ENCODE results near the gene IQGAP3. TPM values are rescaled to one million over a fixed set of nuclear protein-coding genes. Genes with fewer than 3 reads are reported as not detected.

The IQGAP3 gene
- polyA plus RNA-seq, 3 donors: 0.03 to 0.24 TPM; not detected in 1

- Histone ChIP-seq H3K79me2 (ENCODE audit: insufficient read depth, low read length) (no peaks in the 10 kb centered on the region), H4K20me1 (ENCODE audit: insufficient read depth, low read length) (no peaks in the 10 kb centered on the region), H3K27ac (ENCODE audit: low read depth in 1 of 2, low read length in 2 of 2) (peak overlapping the region; percentile 13 to 51), H3K4me2 (replicated peaks; ENCODE audit: extremely low read depth, low read length, poor library complexity, severe bottlenecking) (peak overlapping the region; percentile 47), H2AFZ (ENCODE audit: insufficient read depth, low read depth, low read length, poor library complexity, severe bottlenecking) (peak overlapping the region; percentile 94), H3K9me3 (replicated peaks in 1 of 2; ENCODE audit: control insufficient read depth in 1 of 2, insufficient read depth in 1 of 2, low read length in 2 of 2) (no peaks in the 10 kb centered on the region), H3K9ac (ENCODE audit: insufficient read depth, low read length, poor library complexity, severe bottlenecking) (peak overlapping the region; percentile 45), H3K4me3 (replicated peaks in 1 of 3; ENCODE audit: low read depth in 2 of 3, low read length in 3 of 3) (peak overlapping the region in 1 of 3 experiments; percentile 46), H3K27me3 (ENCODE audit: control insufficient read depth in 2 of 2, insufficient read depth in 2 of 2, low read length in 2 of 2) (no peaks in the 10 kb centered on the region), H3K4me1 (ENCODE audit: control insufficient read depth in 1 of 2, insufficient read depth in 2 of 2, low read length in 2 of 2) (peaks cover 16 to 20% of the 10 kb centered on the region in 2 donors), H3K36me3 (replicated peaks in 1 of 2; ENCODE audit: control insufficient read depth in 1 of 2, insufficient read depth in 2 of 2, low read length in 2 of 2) (no peaks in the 10 kb centered on the region)
- H3K36me3 Mint-ChIP-seq: no peaks in the 10 kb centered on the region
- peaks cover 28% of the 10 kb centered on the region for H3K4me1 Mint-ChIP-seq
- no peak for TF ChIP-seq CTCF (IDR thresholded peaks at IDR 0.05)
- H3K27ac Mint-ChIP-seq: peak overlapping the region in 4 of 7 donors; percentile 4 to 80 (median 38)
- DNase-seq: no peak
- peaks cover 0 to 6% (median 2%) of the 10 kb centered on the region in 3 donors for H3K27me3 Mint-ChIP-seq (ENCODE audit: low read depth in 3 of 3)
- 28% methylated on average over 6 of the region's 9 CpGs for WGBS (ENCODE audit: insufficient coverage)
- H3K4me3 Mint-ChIP-seq: peak overlapping the region; percentile 64 to 80
- intact Hi-C loops (cut with micrococcal nuclease): loop anchor here in 1 of 2 donors (1.0 to 5.0 kb wide), 2 partner anchors 9 to 40 kb away; partner anchors contain the start of gene NAXE
- H3K9me3 Mint-ChIP-seq: no peaks in the 10 kb centered on the region
These were observed 10.1 kb upstream of the IQGAP3 start for GRCh38 chr1:156582388-156583017.

- peaks cover 16 to 20% of the 10 kb centered on the region in 2 donors for H3K4me1 ChIP-seq (ENCODE audit: control insufficient read depth in 1 of 2, insufficient read depth in 2 of 2, low read length in 2 of 2)
- peak overlapping the region in 3 of 7 donors; percentile 38 to 80 (median 61) for H3K27ac Mint-ChIP-seq
- H3K9ac ChIP-seq (ENCODE audit: insufficient read depth, low read length, poor library complexity, severe bottlenecking): peak overlapping the region; percentile 45
- DNase-seq: no peak
- no peak for TF ChIP-seq CTCF (IDR thresholded peaks at IDR 0.05)
- peaks cover under 1 to 6% (median 2%) of the 10 kb centered on the region in 3 donors for H3K27me3 Mint-ChIP-seq (ENCODE audit: low read depth in 3 of 3)
- H2AFZ ChIP-seq (ENCODE audit: insufficient read depth, low read depth, low read length, poor library complexity, severe bottlenecking): peak overlapping the region; percentile 94
- no peaks in the 10 kb centered on the region for H4K20me1 ChIP-seq (ENCODE audit: insufficient read depth, low read length)
- peak overlapping the region; percentile 64 to 80 for H3K4me3 Mint-ChIP-seq
- peaks cover 28% of the 10 kb centered on the region for H3K4me1 Mint-ChIP-seq
- WGBS (ENCODE audit: insufficient coverage): 40% methylated on average over 21 of the region's 21 CpGs
- peak overlapping the region in 1 of 3 experiments; percentile 46 for H3K4me3 ChIP-seq (replicated peaks in 1 of 3; ENCODE audit: low read depth in 2 of 3, low read length in 3 of 3)
- peak overlapping the region; percentile 47 for H3K4me2 ChIP-seq (replicated peaks; ENCODE audit: extremely low read depth, low read length, poor library complexity, severe bottlenecking)
- no peaks in the 10 kb centered on the region for H3K36me3 ChIP-seq (replicated peaks in 1 of 2; ENCODE audit: control insufficient read depth in 1 of 2, insufficient read depth in 2 of 2, low read length in 2 of 2)
- no peaks in the 10 kb centered on the region for H3K9me3 ChIP-seq (replicated peaks in 1 of 2; ENCODE audit: control insufficient read depth in 1 of 2, insufficient read depth in 1 of 2, low read length in 2 of 2)
- no peaks in the 10 kb centered on the region for H3K27me3 ChIP-seq (ENCODE audit: control insufficient read depth in 2 of 2, insufficient read depth in 2 of 2, low read length in 2 of 2)
- no peaks in the 10 kb centered on the region for H3K36me3 Mint-ChIP-seq
- no peaks in the 10 kb centered on the region for H3K79me2 ChIP-seq (ENCODE audit: insufficient read depth, low read length)
- no peaks in the 10 kb centered on the region for H3K9me3 Mint-ChIP-seq
- peak overlapping the region; percentile 13 to 51 for H3K27ac ChIP-seq (ENCODE audit: low read depth in 1 of 2, low read length in 2 of 2)
- intact Hi-C loops (cut with micrococcal nuclease): loop anchor here in 1 of 2 donors (1.0 to 5.0 kb wide), 2 partner anchors 9 to 40 kb away; partner anchors contain the start of gene NAXE
These were observed 9.5 kb upstream of the IQGAP3 start for GRCh38 chr1:156581661-156582387.
